GM23338 (cell line): ENCODE results near the gene MARK3.

ENCODE experiments used
- CTCF ChIP-seq, 2 experiments: fragments of 200-600 bp in 1 of 2; sonication (generic) in 1 of 2; conservative IDR thresholded peaks; 2 replicates each; pipeline versions ENCODE4 v1.5.1 to v1.6.1; 2016 to 2017; ENCODE audit warnings: antibody characterized with exemption in 2 of 2, low read depth in 2 of 2, mild to moderate bottlenecking in 2 of 2, moderate library complexity in 1 of 2
- EZH2 ChIP-seq: fragments of 200-600 bp; sonication (generic); IDR thresholded peaks from one replicate; pipeline ENCODE4 v1.8.0; 2017; ENCODE audit warnings: antibody characterized with exemption, mild to moderate bottlenecking, low read depth; ENCODE audit not compliant: unreplicated experiment
- POLR2AphosphoS5 ChIP-seq: IDR thresholded peaks from 2 replicates; pipeline ENCODE4 v1.6.1; 2016; ENCODE audit warnings: antibody characterized with exemption, low read depth
- REST ChIP-seq: IDR thresholded peaks from one replicate; pipeline ENCODE4 v1.6.1; 2018; ENCODE audit warnings: antibody characterized with exemption; ENCODE audit not compliant: unreplicated experiment
- ZNF331 ChIP-seq: fragments of 250-450 bp; sonication (Bioruptor Pico); IDR thresholded peaks from 2 replicates; pipeline ENCODE4 v1.5.0; 2020; ENCODE audit warnings: low read depth, mild to moderate bottlenecking, moderate library complexity

GRCh38 chr14:103489621-103490020, 104.4 kb downstream of the MARK3 start:
- TF ChIP-seq CTCF (conservative IDR thresholded peaks at IDR 0.05; ENCODE audit: low read depth in 2 of 2): no peak
- no peak for TF ChIP-seq REST
- TF ChIP-seq EZH2: no peak
- TF ChIP-seq ZNF331: no peak
- TF ChIP-seq POLR2AphosphoS5: no peak
